LoVo (cell line): ENCODE results near the gene RNASE3.
"Not testable (repeated sequence)": the region's sequence is repeated elsewhere in the genome, so short reads cannot be mapped to it uniquely, and the experiment has no call there.

Experiments used
- DNase-seq: peaks from one replicate; pipeline ENCODE4 v3.0.0-alpha.2; 2016; ENCODE audit warnings: low spot score

The RNASE3 gene

GRCh38 chr14:20891126-20891825 lies at the start of gene RNASE3:
TSS of gene RNASE3 (plus strand) at chr14:20891385. CDS start at chr14:20891687, 302 bp downstream.
- DNase-seq = not testable (repeated sequence)

GRCh38 chr14:20846560-20846959 lies 44.6 kb upstream of the RNASE3 start:
- DNase-seq = no peak

GRCh38 chr14:20848316-20848954 lies 42.8 kb upstream of the RNASE3 start:
- peak; percentile 38 for DNase-seq

- DNase-seq = no peak
Measured at GRCh38 chr14:20848955-20849570, 42.1 kb upstream of the RNASE3 start.

GRCh38 chr14:20853042-20853441 lies 38.1 kb upstream of the RNASE3 start:
- DNase-seq = no peak

- DNase-seq = peak; percentile 58
Measured at GRCh38 chr14:20855652-20856291, 35.4 kb upstream of the RNASE3 start.

- DNase-seq = no peak
Measured at GRCh38 chr14:20857207-20857606, 34.0 kb upstream of the RNASE3 start.

- DNase-seq = peak; percentile 63
Measured at GRCh38 chr14:20857630-20858261, 33.4 kb upstream of the RNASE3 start.

GRCh38 chr14:20866194-20866593 lies 25.0 kb upstream of the RNASE3 start:
- DNase-seq = no peak

- DNase-seq = no peak
Measured at GRCh38 chr14:20866963-20867362, 24.2 kb upstream of the RNASE3 start.

GRCh38 chr14:20873370-20874177 lies 17.6 kb upstream of the RNASE3 start:
- DNase-seq = peak; percentile 34

- DNase-seq = no peak
Measured at GRCh38 chr14:20877016-20877415, 14.2 kb upstream of the RNASE3 start.

GRCh38 chr14:20878695-20879094 lies 12.5 kb upstream of the RNASE3 start:
- no peak for DNase-seq

- not testable (repeated sequence) for DNase-seq
Measured at GRCh38 chr14:20881229-20881628, 10.0 kb upstream of the RNASE3 start.

GRCh38 chr14:20882787-20883186 lies 8.4 kb upstream of the RNASE3 start:
- DNase-seq = not testable (repeated sequence)

- not testable (repeated sequence) for DNase-seq
Measured at GRCh38 chr14:20888411-20888810, 2.8 kb upstream of the RNASE3 start.

- DNase-seq = not testable (repeated sequence)
Measured at GRCh38 chr14:20895322-20895721, 4.1 kb downstream of the RNASE3 start.

- DNase-seq = no peak
Measured at GRCh38 chr14:20904393-20905029, 13.3 kb downstream of the RNASE3 start.

- DNase-seq = no peak
Measured at GRCh38 chr14:20905676-20906075, 14.5 kb downstream of the RNASE3 start.

GRCh38 chr14:20907214-20907613 lies 16.0 kb downstream of the RNASE3 start:
- no peak for DNase-seq

- not testable (repeated sequence) for DNase-seq
Measured at GRCh38 chr14:20910822-20911221, 19.6 kb downstream of the RNASE3 start.
